OCI-M1 (cell line): ENCODE data around the gene DENND4B.

ENCODE experiments used
- DNase-seq: peaks from one replicate; lab custom pipeline; 2025; lab: John Stamatoyannopoulos, UW

The DENND4B gene

DNA sequence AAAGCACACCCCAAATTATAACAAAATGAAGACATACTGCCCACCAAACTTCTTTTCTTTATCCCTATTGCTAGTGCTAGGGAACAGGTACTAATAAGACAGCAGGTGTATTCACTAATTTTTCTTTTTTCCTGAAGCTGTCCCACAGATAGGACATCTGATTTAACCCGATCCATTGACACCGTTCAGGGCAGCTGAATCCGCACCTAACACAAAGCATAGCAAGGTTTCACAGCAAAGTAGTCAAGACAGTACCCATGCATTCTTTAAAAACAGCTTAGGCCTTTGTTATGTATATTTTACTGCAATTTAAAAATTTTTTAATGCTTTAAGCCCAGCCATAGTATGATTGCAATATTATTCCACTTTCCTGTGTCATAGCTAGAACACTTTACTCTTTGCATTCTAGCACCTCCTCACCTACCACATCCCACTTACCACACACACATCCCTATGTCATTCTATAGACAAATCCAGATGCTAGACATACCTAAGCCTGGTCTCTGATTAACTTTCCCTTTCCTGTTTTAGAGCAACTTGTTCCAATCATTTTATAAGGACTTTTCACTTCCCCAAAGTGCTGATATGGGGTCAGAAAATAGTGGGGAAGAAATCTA, 64.1 kb downstream of the DENND4B start:
- peak; percentile 31 for DNase-seq

- DNase-seq: peak; percentile 42
Measured at GRCh38 chr1:153881751-153882150, 64.8 kb downstream of the DENND4B start.

DNA sequence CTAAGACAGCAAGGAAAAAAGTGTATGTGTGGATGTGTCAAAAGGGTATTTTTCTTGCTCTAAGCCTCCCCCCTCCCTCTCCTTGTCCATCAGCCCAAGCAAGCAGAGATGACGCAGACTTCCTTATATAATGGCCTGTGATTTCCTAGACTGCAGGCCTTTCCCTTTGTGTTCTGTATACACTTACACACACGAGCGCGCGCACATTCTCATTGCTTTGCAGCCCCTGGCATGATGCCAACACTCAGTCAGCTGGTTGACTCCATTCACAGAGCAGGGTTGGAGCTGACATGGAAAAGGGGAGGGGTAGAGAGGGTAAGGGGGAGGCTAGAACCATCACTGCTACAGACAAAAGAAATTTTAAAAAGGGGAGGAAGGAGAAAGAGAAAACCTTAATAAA, 65.6 kb downstream of the DENND4B start:
- DNase-seq: peak; percentile 37

- no peak for DNase-seq
Measured at GRCh38 chr1:153880024-153880423, 66.5 kb downstream of the DENND4B start.
